Activated T-cell treated with anti-CD3 and anti-CD28 coated beads, Interleukin-2, amount 50 U/mL, for 4 hours (primary cell): ENCODE measurements around the gene SIM2. TPM values are rescaled to one million over a fixed set of nuclear protein-coding genes. Genes with fewer than 3 reads are reported as not detected.

Source experiments
- ATAC-seq, 2 donors: fragments of 200-7000 bp; cut with Tn5 transposase; one replicate each; pipeline ENCODE4 v1.10.0; 2021
- DNase-seq: peaks from one replicate; pipeline ENCODE4 v3.0.0-alpha.2; 2020
- H3K27me3 Mint-ChIP-seq: one replicate; pipeline ENCODE4 v1.8.0; 2021; ENCODE audit warnings: low read depth, mixed read lengths
- H3K36me3 Mint-ChIP-seq: one replicate; pipeline ENCODE4 v1.8.0; 2022; ENCODE audit warnings: mixed read lengths; ENCODE audit not compliant: insufficient read depth
- H3K4me1 Mint-ChIP-seq: one replicate; pipeline ENCODE4 v1.8.0; 2021; ENCODE audit warnings: low read depth, mixed read lengths
- H3K4me3 Mint-ChIP-seq: one replicate; pipeline ENCODE4 v1.8.0; 2021; ENCODE audit warnings: mild to moderate bottlenecking, moderate library complexity, mixed read lengths
- H3K9me3 Mint-ChIP-seq: one replicate; pipeline ENCODE4 v1.8.0; 2021; ENCODE audit warnings: mixed read lengths
- total RNA-seq, 3 donors: library from RNA; stranded (reverse); gene quantifications; one replicate each; pipeline ENCODE4 v1.2.1, GENCODE V29; 2021

The SIM2 gene
- total RNA-seq, 3 donors from 2014 or later = 0.18 to 0.24 TPM; not detected in 1

DNA sequence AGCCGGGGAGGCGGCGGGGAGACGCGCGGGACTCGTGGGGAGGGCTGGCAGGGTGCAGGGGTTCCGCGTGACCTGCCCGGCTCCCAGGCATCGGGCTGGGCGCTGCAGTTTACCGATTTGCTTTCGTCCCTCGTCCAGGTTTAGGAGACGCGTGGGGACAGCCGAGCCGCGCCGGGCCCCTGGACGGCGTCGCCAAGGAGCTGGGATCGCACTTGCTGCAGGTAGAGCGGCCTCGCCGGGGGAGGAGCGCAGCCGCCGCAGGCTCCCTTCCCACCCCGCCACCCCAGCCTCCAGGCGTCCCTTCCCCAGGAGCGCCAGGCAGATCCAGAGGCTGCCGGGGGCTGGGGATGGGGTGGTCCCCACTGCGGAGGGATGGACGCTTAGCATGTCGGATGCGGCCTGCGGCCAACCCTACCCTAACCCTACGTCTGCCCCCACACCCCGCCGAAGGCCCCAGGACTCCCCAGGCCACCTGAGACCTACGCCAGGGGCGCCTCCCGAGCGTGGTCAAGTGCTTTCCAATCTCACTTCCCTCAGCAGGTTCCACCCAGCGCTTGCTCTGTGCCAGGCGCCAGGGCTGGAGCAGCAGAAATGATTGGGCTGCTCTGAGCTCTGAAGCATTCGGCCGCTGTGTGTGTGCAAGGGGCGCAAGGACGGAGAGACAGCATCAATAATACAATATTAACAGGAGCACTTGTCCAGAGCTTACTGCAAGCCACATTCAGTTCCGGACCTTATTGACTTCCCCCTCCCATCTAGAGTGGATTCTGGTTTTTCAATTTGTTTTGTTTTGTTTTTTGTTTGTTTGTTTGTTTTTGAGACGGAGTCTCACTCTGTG is 10.3 kb downstream of the SIM2 start:
- H3K4me1 Mint-ChIP-seq = peaks cover 41% of the 10 kb centered on the region
- no peak for DNase-seq
- H3K4me3 Mint-ChIP-seq = no peak overlapping the region
- peaks cover 80% of the 10 kb centered on the region for H3K27me3 Mint-ChIP-seq
- ATAC-seq = peak in 1 of 2 donors; percentile 16
- H3K36me3 Mint-ChIP-seq = no peaks in the 10 kb centered on the region
- H3K9me3 Mint-ChIP-seq = no peaks in the 10 kb centered on the region

DNA sequence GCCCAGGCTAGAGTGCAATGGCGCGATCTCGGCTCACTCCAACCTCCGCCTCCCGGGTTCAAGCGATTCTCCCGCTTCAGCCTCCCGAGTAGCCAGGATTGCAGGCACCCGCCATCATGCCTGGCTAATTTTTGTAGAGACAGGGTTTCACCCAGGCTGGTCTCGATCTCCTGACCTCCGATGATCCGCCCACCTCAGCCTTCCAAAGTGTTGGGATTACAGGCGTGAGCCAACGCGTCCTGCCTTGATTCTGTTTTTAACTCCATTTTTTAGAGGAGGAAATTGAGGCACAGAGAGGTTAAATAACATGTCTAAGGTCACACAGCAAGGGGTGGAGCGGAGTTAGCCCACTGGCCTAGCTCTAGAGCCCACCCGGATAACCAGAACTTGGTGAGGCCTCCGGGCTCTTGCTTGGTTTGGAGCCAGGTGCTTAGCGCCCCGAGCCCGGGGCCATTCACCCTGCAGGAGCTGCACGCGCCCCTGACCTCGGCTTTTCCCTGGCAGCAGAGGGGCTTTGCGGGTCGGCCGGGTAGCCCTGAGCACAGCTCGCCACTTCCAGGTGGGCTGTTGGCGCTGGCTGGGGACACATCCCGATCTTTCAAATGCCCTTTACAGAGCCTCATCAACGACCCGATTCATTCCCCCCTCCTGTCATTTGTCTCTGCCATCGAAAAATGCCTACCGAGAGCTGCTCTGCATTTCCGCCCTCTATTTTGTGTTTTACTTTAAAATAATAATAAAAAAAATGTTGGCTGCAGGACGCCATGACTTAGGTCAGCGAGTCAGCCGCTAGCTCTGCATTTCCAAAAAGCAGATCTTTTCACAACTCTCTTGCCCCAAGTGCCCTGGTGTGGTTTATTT is 11.2 kb downstream of the SIM2 start:
- DNase-seq (no peak), ATAC-seq (no peak)
- Mint-ChIP-seq H3K27me3 (peaks cover 74% of the 10 kb centered on the region), H3K4me1 (peaks cover 39% of the 10 kb centered on the region), H3K36me3 (no peaks in the 10 kb centered on the region), H3K9me3 (no peaks in the 10 kb centered on the region), H3K4me3 (no peak overlapping the region)

DNA sequence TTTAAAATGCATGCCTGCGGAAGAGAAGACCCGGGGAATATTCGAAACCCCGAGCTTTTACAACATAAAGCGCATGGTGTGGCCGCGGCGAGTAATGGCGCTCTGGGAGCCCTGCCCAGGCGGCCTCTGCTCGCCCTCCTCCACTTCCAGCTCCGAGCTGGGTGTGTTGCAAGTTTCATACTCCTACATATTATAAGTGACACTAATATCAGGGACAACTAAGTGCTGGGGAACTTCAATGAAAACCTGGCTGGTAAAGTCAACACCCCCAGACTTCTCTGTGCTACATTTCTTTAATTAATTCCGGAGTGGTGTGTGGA is 11.8 kb downstream of the SIM2 start:
- ATAC-seq = no peak
- no peak overlapping the region for H3K4me3 Mint-ChIP-seq
- no peaks in the 10 kb centered on the region for H3K36me3 Mint-ChIP-seq
- no peak for DNase-seq
- H3K9me3 Mint-ChIP-seq = no peaks in the 10 kb centered on the region
- peaks cover 71% of the 10 kb centered on the region for H3K27me3 Mint-ChIP-seq
- H3K4me1 Mint-ChIP-seq = peaks cover 33% of the 10 kb centered on the region

DNA sequence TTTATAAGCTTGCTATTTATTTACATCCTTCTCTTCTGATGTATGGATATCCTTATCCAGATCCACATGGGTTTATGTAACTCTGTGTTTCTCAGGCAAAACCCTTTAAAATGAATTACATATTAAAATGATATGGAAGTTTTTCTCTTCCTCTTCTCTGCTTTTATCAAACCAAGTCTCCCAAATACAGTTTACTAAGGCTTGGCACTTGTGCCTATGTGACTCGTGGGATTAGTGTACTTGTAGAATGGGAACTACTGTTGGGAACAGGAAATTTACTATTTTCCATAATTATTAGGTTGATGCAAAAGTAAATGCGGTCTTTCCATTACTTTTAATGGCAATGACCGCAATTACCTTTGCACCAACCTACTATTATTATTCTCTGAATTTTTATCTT is 14.8 kb downstream of the SIM2 start:
- H3K36me3 Mint-ChIP-seq = no peaks in the 10 kb centered on the region
- H3K4me1 Mint-ChIP-seq = peaks cover 10% of the 10 kb centered on the region
- no peaks in the 10 kb centered on the region for H3K9me3 Mint-ChIP-seq
- ATAC-seq = no peak
- peaks cover 63% of the 10 kb centered on the region for H3K27me3 Mint-ChIP-seq
- H3K4me3 Mint-ChIP-seq = no peak overlapping the region
- no peak for DNase-seq

GRCh38 chr21:36716387-36716786 is 17.5 kb downstream of the SIM2 start:
- H3K27me3 Mint-ChIP-seq = peaks cover 60% of the 10 kb centered on the region
- DNase-seq (no peak), ATAC-seq (no peak)
- no peak overlapping the region for H3K4me3 Mint-ChIP-seq
- H3K36me3 Mint-ChIP-seq = no peaks in the 10 kb centered on the region
- H3K4me1 Mint-ChIP-seq = no peaks in the 10 kb centered on the region
- no peaks in the 10 kb centered on the region for H3K9me3 Mint-ChIP-seq

DNA sequence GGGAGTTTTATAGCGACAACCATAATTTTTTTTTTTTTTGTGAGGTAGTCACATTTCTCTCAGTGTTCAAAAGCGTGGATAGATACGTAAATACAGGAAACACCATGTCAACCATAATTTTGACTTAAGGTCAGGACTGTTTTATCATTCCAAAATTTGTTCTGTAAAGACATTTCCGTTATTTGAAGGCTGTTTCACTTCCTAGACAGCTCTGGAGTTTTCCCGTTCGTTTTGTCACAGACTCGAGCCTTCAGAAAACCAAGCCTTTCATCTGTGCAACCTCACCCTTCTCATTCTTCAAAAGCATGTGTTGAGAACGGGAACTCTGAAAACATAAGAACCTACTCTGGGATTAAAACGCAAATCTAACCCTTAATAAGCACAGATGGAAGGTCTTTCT is 17.9 kb downstream of the SIM2 start:
- peaks cover 57% of the 10 kb centered on the region for H3K27me3 Mint-ChIP-seq
- H3K4me3 Mint-ChIP-seq = no peak overlapping the region
- H3K4me1 Mint-ChIP-seq = no peaks in the 10 kb centered on the region
- no peaks in the 10 kb centered on the region for H3K9me3 Mint-ChIP-seq
- ATAC-seq (no peak), DNase-seq (no peak)
- H3K36me3 Mint-ChIP-seq = no peaks in the 10 kb centered on the region

DNA sequence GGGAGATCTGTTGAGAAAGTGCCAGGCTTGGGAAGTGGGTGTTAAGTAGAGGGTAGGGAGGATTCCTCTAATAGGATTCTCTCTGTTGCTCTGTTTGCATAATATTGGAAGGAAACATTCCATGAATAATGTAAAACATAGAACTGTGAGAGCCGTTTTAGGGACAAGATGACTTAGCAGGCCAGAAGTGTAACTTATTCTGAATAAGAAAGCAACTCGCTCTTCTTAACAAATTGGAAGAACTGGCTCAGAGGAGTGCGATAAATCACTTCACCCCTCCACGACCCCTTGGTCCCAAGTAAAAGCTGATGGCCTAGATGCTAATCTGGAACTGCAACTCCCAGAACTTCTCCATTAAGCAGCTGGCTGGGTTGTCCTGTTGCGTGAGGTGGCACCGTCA is 19.1 kb downstream of the SIM2 start:
- Mint-ChIP-seq H3K27me3 (peaks cover 49% of the 10 kb centered on the region), H3K36me3 (no peaks in the 10 kb centered on the region), H3K4me3 (no peak overlapping the region), H3K9me3 (no peaks in the 10 kb centered on the region), H3K4me1 (no peaks in the 10 kb centered on the region)
- ATAC-seq (no peak), DNase-seq (no peak)

GRCh38 chr21:36718951-36719501 is 20.1 kb downstream of the SIM2 start:
- ATAC-seq (no peak), DNase-seq (no peak)
- Mint-ChIP-seq H3K27me3 (peaks cover 42% of the 10 kb centered on the region), H3K4me1 (no peaks in the 10 kb centered on the region), H3K36me3 (no peaks in the 10 kb centered on the region), H3K9me3 (no peaks in the 10 kb centered on the region), H3K4me3 (no peak overlapping the region)

- H3K9me3 Mint-ChIP-seq = no peaks in the 10 kb centered on the region
- H3K4me3 Mint-ChIP-seq = no peak overlapping the region
- peaks cover 41% of the 10 kb centered on the region for H3K27me3 Mint-ChIP-seq
- no peaks in the 10 kb centered on the region for H3K4me1 Mint-ChIP-seq
- ATAC-seq (no peak), DNase-seq (no peak)
- no peaks in the 10 kb centered on the region for H3K36me3 Mint-ChIP-seq
Measured at GRCh38 chr21:36719614-36720013, 20.7 kb downstream of the SIM2 start.

DNA sequence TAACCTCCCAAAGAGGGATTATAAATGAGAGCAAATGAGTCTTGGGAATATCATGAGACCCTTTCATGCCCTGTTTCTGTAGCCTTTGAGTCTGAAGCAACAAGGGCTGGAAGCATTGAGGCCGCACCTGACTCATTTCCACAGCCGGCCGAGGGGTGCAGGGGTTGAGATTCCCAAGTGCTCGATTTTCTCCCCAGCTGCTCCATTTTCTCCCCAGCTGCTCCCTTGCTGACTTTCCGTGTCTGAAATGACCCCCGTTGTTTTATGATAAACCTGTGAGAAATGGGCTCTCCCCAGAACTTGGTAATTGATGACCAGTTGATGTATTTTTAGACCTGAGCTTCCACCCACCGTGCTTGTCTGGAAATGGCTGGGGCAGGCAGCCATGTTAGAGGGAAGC is 22.9 kb downstream of the SIM2 start:
- Mint-ChIP-seq H3K9me3 (no peaks in the 10 kb centered on the region), H3K36me3 (no peaks in the 10 kb centered on the region), H3K27me3 (peaks cover 33% of the 10 kb centered on the region), H3K4me3 (no peak overlapping the region), H3K4me1 (no peaks in the 10 kb centered on the region)
- no peak for ATAC-seq
- no peak for DNase-seq

DNA sequence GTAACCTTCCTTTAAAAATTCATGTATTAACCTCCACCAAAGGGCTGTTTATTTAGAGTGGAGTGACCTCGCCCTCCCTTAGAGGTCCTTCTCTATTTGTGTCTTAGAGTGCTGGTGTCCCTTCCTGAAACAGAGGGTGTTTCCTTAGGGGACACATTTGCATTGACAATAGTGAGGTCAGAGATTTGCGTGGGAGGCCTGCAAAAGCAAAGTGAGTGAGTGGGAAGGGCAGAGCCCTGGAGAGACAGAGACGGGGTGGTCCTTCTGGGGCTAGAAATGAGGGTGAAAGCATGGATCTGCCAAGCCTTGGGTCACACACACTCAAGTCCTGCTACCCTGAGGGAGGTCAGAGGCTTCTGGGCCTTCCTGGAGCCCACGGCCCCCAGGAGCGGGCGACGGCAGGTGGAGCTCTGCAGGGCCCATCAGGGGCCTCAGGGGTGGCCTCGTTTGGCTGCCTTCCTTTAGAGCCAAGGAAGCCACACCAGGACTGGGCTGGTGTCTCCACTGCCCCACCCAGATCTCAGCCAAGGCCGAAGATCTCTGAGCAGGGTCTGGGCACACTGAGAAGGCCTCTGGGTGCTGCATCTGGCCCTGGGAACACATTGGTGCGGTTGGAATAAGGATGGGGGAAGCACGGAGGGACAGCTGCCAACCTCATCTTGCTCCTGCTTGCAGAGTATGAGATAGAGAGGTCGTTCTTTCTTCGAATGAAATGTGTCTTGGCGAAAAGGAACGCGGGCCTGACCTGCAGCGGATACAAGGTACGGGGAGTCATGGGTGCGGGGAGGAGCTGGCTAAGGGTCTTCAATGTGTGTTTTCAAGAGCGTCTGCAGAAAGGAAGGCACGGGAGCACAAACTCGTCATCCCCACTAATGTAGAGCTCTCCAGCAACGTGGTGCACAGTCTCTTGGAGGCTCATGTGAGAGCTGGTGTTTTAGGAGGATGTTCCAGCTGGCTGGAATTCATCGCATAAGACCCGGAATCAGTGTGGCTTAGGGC is 23.8 kb downstream of the SIM2 start:
- Mint-ChIP-seq H3K4me1 (no peaks in the 10 kb centered on the region), H3K4me3 (no peak overlapping the region), H3K27me3 (peaks cover 35% of the 10 kb centered on the region), H3K36me3 (no peaks in the 10 kb centered on the region), H3K9me3 (no peaks in the 10 kb centered on the region)
- DNase-seq (no peak), ATAC-seq (no peak)

GRCh38 chr21:36723371-36723881 is 24.5 kb downstream of the SIM2 start:
- Mint-ChIP-seq H3K4me1 (no peaks in the 10 kb centered on the region), H3K4me3 (no peak overlapping the region), H3K27me3 (peaks cover 32% of the 10 kb centered on the region), H3K9me3 (no peaks in the 10 kb centered on the region), H3K36me3 (no peaks in the 10 kb centered on the region)
- DNase-seq (no peak), ATAC-seq (no peak)

DNA sequence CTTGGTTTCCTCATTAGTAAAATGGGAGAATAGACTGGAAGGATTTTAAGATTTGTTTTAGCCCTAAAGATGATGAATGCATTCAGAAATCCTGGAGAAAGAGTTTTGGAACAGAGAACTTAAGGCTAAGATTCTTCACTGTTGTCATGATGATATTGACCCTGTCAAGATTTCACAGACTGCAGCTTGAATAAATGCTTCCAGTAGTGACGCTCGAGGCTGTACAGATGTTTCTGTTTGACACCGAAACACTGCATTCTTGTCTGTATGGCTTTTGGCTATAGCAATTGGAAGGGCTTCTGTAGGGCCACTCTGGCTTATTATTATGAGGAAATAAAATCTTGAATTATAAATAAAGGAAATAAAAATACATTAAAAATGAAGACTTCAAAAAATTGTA is 25.7 kb downstream of the SIM2 start:
- H3K9me3 Mint-ChIP-seq = no peaks in the 10 kb centered on the region
- H3K36me3 Mint-ChIP-seq = no peaks in the 10 kb centered on the region
- no peak overlapping the region for H3K4me3 Mint-ChIP-seq
- ATAC-seq (no peak), DNase-seq (no peak)
- H3K4me1 Mint-ChIP-seq = no peaks in the 10 kb centered on the region
- peaks cover 31% of the 10 kb centered on the region for H3K27me3 Mint-ChIP-seq
